Neural progenitor cell (in vitro differentiated cells): ENCODE data around the gene NAPA. TPM values are rescaled to one million over a fixed set of nuclear protein-coding genes. Genes with fewer than 3 reads are reported as not detected.

Source experiments
- DNase-seq: peaks from one replicate; pipeline ENCODE4 v3.0.0-alpha.2; 2016; ENCODE audit warnings: low spot score
- H2AFZ ChIP-seq: fragments of 200-600 bp; sonication (generic); replicated peaks from 2 replicates; pipeline ENCODE4 v1.6.1; 2016; ENCODE audit warnings: antibody characterized with exemption
- H3F3A ChIP-seq: fragments of 200-600 bp; sonication (generic); 2 replicates; pipeline ENCODE4 v1.6.1; 2016; ENCODE audit warnings: antibody characterized with exemption, low read depth
- H3K27ac ChIP-seq: fragments of 200-600 bp; sonication (generic); 2 replicates; pipeline ENCODE4 v1.5.1; 2016; ENCODE audit warnings: mild to moderate bottlenecking
- H3K27me3 ChIP-seq: fragments of 200-600 bp; sonication (generic); 2 replicates; pipeline ENCODE4 v1.6.1; 2016; ENCODE audit warnings: mild to moderate bottlenecking, moderate library complexity
- H3K36me3 ChIP-seq: fragments of 200-600 bp; sonication (generic); 2 replicates; pipeline ENCODE4 v1.5.1; 2016
- H3K4me1 ChIP-seq: fragments of 200-600 bp; sonication (generic); 2 replicates; pipeline ENCODE4 v1.6.1; 2016; ENCODE audit warnings: mixed run types
- H3K4me2 ChIP-seq: fragments of 200-600 bp; sonication (generic); 2 replicates; pipeline ENCODE4 v1.6.1; 2016
- H3K4me3 ChIP-seq: fragments of 200-600 bp; sonication (generic); 2 replicates; pipeline ENCODE4 v1.5.1; 2016
- H3K79me2 ChIP-seq: fragments of 200-600 bp; sonication (generic); 2 replicates; pipeline ENCODE4 v1.6.1; 2016; ENCODE audit warnings: low read depth
- H3K9ac ChIP-seq: fragments of 200-600 bp; sonication (generic); 2 replicates; pipeline ENCODE4 v1.6.1; 2016
- H3K9me3 ChIP-seq: fragments of 200-600 bp; sonication (generic); 2 replicates; pipeline ENCODE4 v1.5.1; 2016; ENCODE audit warnings: low read depth
- H4K20me1 ChIP-seq: fragments of 200-600 bp; sonication (generic); 2 replicates; pipeline ENCODE4 v1.6.1; 2016; ENCODE audit warnings: low read depth
- H3K27ac Mint-ChIP-seq: 3 replicates; pipeline ENCODE4 v1.8.0; 2021; ENCODE audit warnings: mixed read lengths
- H3K27me3 Mint-ChIP-seq: 2 replicates; pipeline ENCODE4 v1.8.0; 2022; ENCODE audit warnings: low read depth, mild to moderate bottlenecking, inconsistent platforms, moderate library complexity, mixed read lengths; ENCODE audit not compliant: insufficient read depth
- H3K36me3 Mint-ChIP-seq: 3 replicates; pipeline ENCODE4 v1.8.0; 2021; ENCODE audit warnings: mixed read lengths
- H3K4me1 Mint-ChIP-seq: 3 replicates; pipeline ENCODE4 v1.8.0; 2021; ENCODE audit warnings: mixed read lengths
- H3K4me3 Mint-ChIP-seq: 3 replicates; pipeline ENCODE4 v1.8.0; 2021; ENCODE audit warnings: mild to moderate bottlenecking, moderate library complexity, mixed read lengths
- H3K9me3 Mint-ChIP-seq: 3 replicates; pipeline ENCODE4 v1.8.0; 2020; ENCODE audit warnings: mixed read lengths
- EZH2 ChIP-seq: fragments of 200-600 bp; sonication (generic); IDR thresholded peaks from 2 replicates; pipeline ENCODE4 v1.6.1; 2017; ENCODE audit warnings: antibody characterized with exemption, mild to moderate bottlenecking, moderate library complexity
- EZH2phosphoT487 ChIP-seq: fragments of 200-600 bp; sonication (generic); IDR thresholded peaks from 2 replicates; pipeline ENCODE4 v1.6.1; 2017; ENCODE audit warnings: antibody characterized with exemption
- total RNA-seq: library from RNA; depleted of rRNA; stranded (reverse); fragments of >200 nt; gene quantifications from 2 replicates; pipeline ENCODE4 v1.2.3, GENCODE V29; 2015; ENCODE audit warnings: low replicate concordance
- TF ChIP-seq, protein P1 (sequence below): fragments of 200-600 bp; sonication (generic); IDR thresholded peaks from 2 replicates; pipeline ENCODE4 v1.5.1; 2017; ENCODE audit warnings: antibody characterized with exemption, mild to moderate bottlenecking

Gene NAPA
- total RNA-seq, 1 donor from 2014 or later = 30.2 TPM

- H3K36me3 Mint-ChIP-seq = no peaks in the 10 kb centered on the region
- no peak overlapping the region for H3K27ac Mint-ChIP-seq
- Histone ChIP-seq H3K9me3 (no peaks in the 10 kb centered on the region), H4K20me1 (no peaks in the 10 kb centered on the region), H3K27me3 (no peaks in the 10 kb centered on the region), H3K4me2 (no peak overlapping the region), H3K9ac (no peak overlapping the region), H3K4me3 (no peak overlapping the region), H3K36me3 (no peaks in the 10 kb centered on the region), H3K27ac (no peak overlapping the region), H3F3A (no peaks in the 10 kb centered on the region), H3K79me2 (no peaks in the 10 kb centered on the region), H2AFZ (no peak overlapping the region), H3K4me1 (no peaks in the 10 kb centered on the region)
- peaks cover 8% of the 10 kb centered on the region for H3K4me1 Mint-ChIP-seq
- H3K4me3 Mint-ChIP-seq = no peak overlapping the region
- TF ChIP-seq, protein P1, sequence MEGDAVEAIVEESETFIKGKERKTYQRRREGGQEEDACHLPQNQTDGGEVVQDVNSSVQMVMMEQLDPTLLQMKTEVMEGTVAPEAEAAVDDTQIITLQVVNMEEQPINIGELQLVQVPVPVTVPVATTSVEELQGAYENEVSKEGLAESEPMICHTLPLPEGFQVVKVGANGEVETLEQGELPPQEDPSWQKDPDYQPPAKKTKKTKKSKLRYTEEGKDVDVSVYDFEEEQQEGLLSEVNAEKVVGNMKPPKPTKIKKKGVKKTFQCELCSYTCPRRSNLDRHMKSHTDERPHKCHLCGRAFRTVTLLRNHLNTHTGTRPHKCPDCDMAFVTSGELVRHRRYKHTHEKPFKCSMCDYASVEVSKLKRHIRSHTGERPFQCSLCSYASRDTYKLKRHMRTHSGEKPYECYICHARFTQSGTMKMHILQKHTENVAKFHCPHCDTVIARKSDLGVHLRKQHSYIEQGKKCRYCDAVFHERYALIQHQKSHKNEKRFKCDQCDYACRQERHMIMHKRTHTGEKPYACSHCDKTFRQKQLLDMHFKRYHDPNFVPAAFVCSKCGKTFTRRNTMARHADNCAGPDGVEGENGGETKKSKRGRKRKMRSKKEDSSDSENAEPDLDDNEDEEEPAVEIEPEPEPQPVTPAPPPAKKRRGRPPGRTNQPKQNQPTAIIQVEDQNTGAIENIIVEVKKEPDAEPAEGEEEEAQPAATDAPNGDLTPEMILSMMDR = no peak
- TF ChIP-seq EZH2phosphoT487 (no peak), EZH2 (no peak)
- no peak for DNase-seq
- H3K27me3 Mint-ChIP-seq = no peaks in the 10 kb centered on the region
- no peaks in the 10 kb centered on the region for H3K9me3 Mint-ChIP-seq
These were observed 29.2 kb upstream of the NAPA start for GRCh38 chr19:47544075-47544474.

- Histone ChIP-seq H3F3A (no peaks in the 10 kb centered on the region), H3K4me2 (no peak overlapping the region), H3K9ac (no peak overlapping the region), H2AFZ (no peak overlapping the region), H3K4me1 (no peaks in the 10 kb centered on the region), H4K20me1 (no peaks in the 10 kb centered on the region), H3K36me3 (no peaks in the 10 kb centered on the region), H3K9me3 (no peaks in the 10 kb centered on the region), H3K27me3 (no peaks in the 10 kb centered on the region), H3K79me2 (no peaks in the 10 kb centered on the region), H3K27ac (no peak overlapping the region), H3K4me3 (no peak overlapping the region)
- Mint-ChIP-seq H3K27ac (no peak overlapping the region), H3K4me3 (no peak overlapping the region), H3K27me3 (peaks cover 3% of the 10 kb centered on the region), H3K36me3 (no peaks in the 10 kb centered on the region), H3K9me3 (no peaks in the 10 kb centered on the region), H3K4me1 (peaks cover 4% of the 10 kb centered on the region)
- no peak for TF ChIP-seq EZH2
- no peak for TF ChIP-seq EZH2phosphoT487
- TF ChIP-seq, protein P1 = no peak
- DNase-seq = no peak
These were observed 27.2 kb upstream of the NAPA start for GRCh38 chr19:47542030-47542475.

- H3K4me2 ChIP-seq = no peak overlapping the region
These were observed 26.7 kb upstream of the NAPA start for GRCh38 chr19:47541518-47541917.

More at GRCh38 chr19:47541518-47541917, 26.7 kb upstream of the NAPA start:
- H3K36me3 Mint-ChIP-seq = no peaks in the 10 kb centered on the region
- Histone ChIP-seq H3K4me1 (no peaks in the 10 kb centered on the region), H3K4me3 (no peak overlapping the region), H2AFZ (no peak overlapping the region), H3K79me2 (no peaks in the 10 kb centered on the region), H3K27ac (no peak overlapping the region), H3K27me3 (no peaks in the 10 kb centered on the region), H3K36me3 (no peaks in the 10 kb centered on the region), H4K20me1 (no peaks in the 10 kb centered on the region), H3F3A (no peaks in the 10 kb centered on the region), H3K9ac (no peak overlapping the region), H3K9me3 (no peaks in the 10 kb centered on the region)
- no peak overlapping the region for H3K27ac Mint-ChIP-seq
- no peak overlapping the region for H3K4me3 Mint-ChIP-seq
- H3K9me3 Mint-ChIP-seq = no peaks in the 10 kb centered on the region
- no peak for TF ChIP-seq EZH2
- TF ChIP-seq EZH2phosphoT487 = no peak
- TF ChIP-seq, protein P1 = no peak
- peaks cover 3% of the 10 kb centered on the region for H3K27me3 Mint-ChIP-seq
- H3K4me1 Mint-ChIP-seq = peaks cover 4% of the 10 kb centered on the region
- DNase-seq = no peak
